GM13976 (cell line): ENCODE data around the gene ZBTB24.

Experiments
- DNase-seq: peaks from one replicate; pipeline ENCODE4 v3.0.0; 2012; ENCODE audit warnings: low spot score
- in situ Hi-C: fragments of 300-500 bp; cut with MboI; formaldehyde crosslinking; loops from one replicate; pipeline ENCODE4 v1.12.0; 2022; ENCODE audit warnings: low sequenced_read_pairs, mixed read lengths, inconsistent platforms; ENCODE audit not compliant: unreplicated experiment
- TF ChIP-seq, protein P1 (sequence below): IDR thresholded peaks from 2 replicates; pipeline ENCODE4 v1.5.1; 2012; ENCODE audit warnings: borderline replicate concordance, mild to moderate bottlenecking; ENCODE audit not compliant: insufficient read depth; ENCODE audit errors: extremely low read depth, missing control alignments, control extremely low read depth

The ZBTB24 gene

DNA sequence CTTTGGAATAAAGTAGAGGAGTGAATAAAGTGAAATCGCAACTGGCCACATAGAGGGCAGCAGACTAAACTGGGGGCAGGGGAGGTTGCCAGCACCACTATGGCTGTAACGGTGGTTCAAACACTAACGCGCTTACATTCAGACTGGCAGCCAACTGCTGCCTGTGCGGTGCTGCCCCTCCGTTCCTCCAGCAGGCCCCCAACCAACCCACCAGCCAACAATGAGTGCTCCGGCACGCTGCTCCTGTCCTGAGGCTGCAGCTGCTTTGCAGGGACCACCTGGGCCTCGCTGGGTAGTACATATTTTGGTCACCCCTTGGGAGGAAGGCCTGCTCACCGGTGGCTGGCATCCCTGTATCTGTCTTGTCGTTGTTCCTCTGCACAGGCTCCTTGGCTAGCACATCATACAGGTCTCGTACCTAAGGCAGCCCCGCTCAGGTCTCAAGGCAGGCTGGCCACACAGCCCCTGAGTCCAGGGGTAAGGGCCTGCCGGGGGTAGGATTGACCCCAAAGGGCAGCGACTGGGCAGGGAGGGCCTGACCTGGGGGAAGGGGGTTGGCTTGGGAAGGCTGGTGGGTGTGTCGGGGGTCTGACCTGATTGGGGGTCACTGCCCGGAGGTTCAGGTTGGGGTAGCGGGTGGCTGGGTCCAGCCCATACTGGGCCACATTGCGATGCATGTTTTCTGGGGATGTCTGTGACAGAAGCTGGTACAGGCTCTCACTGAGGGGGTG, 33.8 kb downstream of the ZBTB24 start:
- no peak for DNase-seq
- in situ Hi-C loops, result no loop called here
- TF ChIP-seq, protein P1, sequence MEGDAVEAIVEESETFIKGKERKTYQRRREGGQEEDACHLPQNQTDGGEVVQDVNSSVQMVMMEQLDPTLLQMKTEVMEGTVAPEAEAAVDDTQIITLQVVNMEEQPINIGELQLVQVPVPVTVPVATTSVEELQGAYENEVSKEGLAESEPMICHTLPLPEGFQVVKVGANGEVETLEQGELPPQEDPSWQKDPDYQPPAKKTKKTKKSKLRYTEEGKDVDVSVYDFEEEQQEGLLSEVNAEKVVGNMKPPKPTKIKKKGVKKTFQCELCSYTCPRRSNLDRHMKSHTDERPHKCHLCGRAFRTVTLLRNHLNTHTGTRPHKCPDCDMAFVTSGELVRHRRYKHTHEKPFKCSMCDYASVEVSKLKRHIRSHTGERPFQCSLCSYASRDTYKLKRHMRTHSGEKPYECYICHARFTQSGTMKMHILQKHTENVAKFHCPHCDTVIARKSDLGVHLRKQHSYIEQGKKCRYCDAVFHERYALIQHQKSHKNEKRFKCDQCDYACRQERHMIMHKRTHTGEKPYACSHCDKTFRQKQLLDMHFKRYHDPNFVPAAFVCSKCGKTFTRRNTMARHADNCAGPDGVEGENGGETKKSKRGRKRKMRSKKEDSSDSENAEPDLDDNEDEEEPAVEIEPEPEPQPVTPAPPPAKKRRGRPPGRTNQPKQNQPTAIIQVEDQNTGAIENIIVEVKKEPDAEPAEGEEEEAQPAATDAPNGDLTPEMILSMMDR, result no peak

DNA sequence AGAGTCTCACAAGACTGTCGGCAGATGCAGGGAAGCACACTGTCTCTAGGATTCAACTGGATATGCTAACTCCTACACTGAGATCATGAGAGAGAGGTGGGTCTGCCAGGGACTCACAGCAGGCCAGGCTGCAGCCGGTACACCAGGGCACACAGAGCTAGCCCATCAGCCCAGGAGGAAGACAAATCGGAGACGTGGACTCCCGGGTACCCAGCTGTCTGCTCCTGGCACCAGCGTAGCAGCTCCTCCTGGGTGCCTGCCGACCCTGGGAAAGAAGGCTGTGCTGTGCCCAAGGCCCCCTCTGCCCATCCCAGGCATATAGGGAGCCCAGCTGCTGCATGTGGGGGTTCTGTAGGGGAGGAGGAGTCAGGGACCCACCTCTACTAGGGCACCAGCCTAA, 34.4 kb downstream of the ZBTB24 start:
- DNase-seq, result no peak
- in situ Hi-C loops, result no loop called here
- TF ChIP-seq, protein P1, result no peak

DNA sequence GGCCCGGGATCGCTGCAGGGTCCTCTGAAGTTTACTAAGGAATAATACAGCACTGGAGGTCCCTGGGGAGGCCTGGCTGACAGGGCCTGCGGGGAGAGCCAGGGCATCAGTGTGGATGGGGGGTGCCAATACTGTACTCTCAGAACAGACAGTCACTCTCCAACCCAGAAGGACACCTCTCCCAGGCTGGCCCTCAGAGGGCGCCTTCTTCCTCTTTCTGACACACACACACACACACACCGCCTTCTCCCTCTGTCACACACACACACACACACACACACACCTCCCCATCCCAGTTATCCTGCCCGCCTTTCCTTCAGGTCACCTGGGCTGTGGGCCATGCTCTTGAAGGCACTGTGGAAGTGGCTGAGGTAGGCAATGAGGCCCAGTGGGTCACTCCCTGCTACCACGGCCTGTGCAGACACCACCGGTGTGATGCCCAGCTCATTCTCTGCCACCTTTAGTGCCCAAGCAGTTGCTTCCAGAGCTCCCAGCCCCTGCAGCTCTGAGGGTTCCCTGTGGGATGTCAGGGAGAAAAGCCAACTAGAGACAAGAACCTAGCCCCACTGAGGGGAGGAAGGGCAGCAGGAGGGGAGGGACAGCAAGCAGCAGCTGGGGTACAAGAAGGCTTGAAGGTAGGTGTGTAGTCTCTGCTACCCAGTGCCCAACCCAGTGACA, 35.0 kb downstream of the ZBTB24 start:
- TF ChIP-seq, protein P1, result no peak

DNA sequence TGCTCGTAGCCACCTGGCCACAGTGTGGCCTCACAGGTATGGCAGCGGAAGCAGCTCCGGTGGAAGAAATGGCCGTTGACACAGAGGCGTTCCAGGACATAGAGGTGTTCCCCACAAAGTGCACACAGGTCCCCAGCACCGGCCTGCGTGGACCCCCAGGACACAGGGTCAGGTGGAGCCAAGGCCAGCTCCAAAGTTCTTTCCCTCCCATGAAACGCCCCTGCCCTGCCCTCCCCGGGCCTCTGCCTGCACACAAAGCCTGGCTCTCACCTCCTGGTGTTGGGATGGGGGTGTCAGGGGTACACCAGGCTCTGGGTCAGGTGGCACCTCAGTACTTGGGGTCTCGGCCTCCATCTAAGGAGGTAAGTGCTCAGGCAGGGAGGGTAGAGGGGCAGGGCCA, 35.9 kb downstream of the ZBTB24 start:
- no peak for DNase-seq
- in situ Hi-C loops, result no loop called here
- TF ChIP-seq, protein P1, result no peak

More for the DNA sequence above, 35.0 kb downstream of the ZBTB24 start:
- DNase-seq, result no peak
- in situ Hi-C loops, result no loop called here

DNA sequence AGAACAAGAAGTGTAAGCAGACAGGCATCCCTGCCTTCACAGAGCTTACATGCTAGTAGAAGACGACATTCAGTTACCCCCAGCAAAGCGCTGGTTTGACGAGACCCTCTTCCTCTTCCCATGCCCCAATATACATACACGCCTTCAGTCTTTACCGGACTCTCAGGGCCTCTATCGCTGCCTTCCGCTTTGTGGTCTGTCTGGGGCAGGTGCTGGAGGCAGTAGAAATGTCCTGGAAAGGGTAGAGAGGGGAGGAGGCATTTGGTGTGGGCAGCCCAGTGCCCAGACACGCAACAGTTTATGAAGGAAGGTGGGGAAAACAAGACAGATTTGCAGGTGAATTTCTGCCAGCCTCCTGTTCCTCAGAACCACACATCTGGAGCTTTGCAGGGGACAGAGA, 36.5 kb downstream of the ZBTB24 start:
- in situ Hi-C loops, result no loop called here
- TF ChIP-seq, protein P1, result no peak
- DNase-seq, result no peak

DNA sequence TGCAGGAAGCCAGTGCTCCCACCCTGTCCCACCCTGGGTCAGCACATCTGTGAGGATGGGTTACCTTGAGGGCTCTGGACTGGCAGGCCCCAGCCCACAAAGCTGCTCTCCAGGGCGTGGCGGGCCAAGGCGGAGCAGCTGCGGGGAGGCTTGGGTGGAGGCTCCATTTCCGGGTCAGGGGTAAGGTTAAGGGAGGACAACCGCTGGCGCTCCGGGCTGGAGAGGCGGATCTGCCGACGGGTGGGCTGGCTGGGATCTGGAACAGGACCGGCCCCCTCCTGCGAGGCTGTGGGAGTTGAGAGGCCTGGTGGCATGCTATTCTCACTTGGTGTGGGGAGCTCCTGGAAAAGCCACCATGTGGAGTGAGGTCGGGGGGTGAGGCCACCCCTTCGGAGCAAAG, 36.9 kb downstream of the ZBTB24 start:
- in situ Hi-C loops, result no loop called here
- DNase-seq, result no peak

More for the DNA sequence above, 36.9 kb downstream of the ZBTB24 start:
- TF ChIP-seq, protein P1, result no peak
